Right ventricle myocardium inferior (tissue), 1 donor: ENCODE data around the gene PRSS8. TPM values are rescaled to one million over a fixed set of nuclear protein-coding genes. Genes with fewer than 3 reads are reported as not detected.

ENCODE experiments used
- ATAC-seq: fragments of 200-7000 bp; cut with Tn5 transposase; one replicate; pipeline ENCODE4 v1.9.1; 2020; ENCODE audit warnings: mild to moderate bottlenecking, moderate library complexity
- DNase-seq: peaks from one replicate; pipeline ENCODE4 v3.0.0; 2021; ENCODE audit errors: missing footprints
- intact Hi-C: fragments of 100-400 bp; cut with DNase I; formaldehyde crosslinking; loops from one replicate; pipeline ENCODE4 v1.11.0; 2022
- total RNA-seq: library from RNA; stranded (reverse); fragmentation: NEBNext Ultra II Directional; extraction: Animal tissue kit (Norgen Biotek cat#: 25700); gene quantifications from one replicate; pipeline ENCODE4 v1.2.1, GENCODE V29; 2021
- donor health status: DM: no; HTN: yes; CAD: no; lungs with severe emphysema.

Gene PRSS8
- total RNA-seq, 1 donor from 2014 or later: not detected

DNA sequence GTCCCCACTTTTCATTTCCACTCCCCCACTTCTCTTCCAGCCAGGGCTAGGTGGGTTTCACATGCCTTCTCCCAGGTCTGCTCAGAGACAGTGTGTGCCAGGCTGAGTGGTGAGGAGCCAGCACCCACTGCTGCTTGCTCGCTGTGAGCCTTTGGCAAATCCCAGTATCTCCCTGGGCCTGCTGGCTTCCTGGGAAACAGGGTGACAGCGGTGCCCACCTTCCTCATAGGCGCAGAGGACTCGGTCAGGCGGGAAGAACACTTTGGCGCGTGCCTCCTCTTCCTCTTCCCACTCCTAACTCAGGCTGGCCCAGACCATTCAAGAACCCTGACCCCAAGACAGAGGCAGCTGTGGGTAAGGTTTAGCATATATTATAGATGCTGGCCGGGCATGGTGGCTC, 46.3 kb downstream of the PRSS8 start:
- ATAC-seq (no peak), DNase-seq (peak; percentile 13)
- intact Hi-C loops: no loop called here

DNA sequence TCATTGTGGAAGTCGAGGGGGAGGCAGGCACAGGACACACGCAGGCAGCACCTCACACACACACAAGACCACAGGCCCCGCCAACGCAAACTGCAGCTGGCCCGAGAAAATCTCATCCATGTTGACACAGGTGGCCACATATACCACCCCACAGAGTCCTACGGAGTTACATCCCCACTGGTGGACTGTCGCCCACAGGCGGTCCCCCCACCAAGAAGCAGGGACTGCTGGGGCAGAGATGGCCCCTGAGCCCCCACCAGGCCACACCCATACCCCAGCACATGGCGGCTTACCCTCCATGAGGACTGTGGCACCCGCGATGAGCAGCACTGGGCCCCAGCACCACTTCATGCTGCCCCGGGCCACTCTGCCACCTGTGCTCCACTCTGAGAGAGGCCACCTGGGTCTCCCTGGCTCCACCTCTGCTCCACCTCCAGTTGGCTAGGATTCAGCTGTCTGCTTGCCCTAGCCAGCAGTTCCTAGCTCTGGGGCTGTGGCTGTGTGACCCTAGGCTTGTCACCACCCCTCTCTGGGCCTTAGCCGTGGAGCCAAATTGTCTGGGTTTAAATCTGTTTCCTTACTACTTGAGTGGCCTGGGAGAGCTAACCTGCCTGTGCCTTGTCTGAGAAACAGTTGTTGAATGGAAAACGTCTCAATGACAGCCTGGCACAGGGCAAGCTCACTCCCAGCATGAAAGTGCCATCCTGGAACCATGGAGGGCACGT, 46.9 kb downstream of the PRSS8 start, which contains the start of gene PRSS53:
PRSS53 (minus strand) TSS at position 485 of the 725 bp plus-strand sequence; CDS start at position 351, 134 bp downstream.
- ATAC-seq (no peak), DNase-seq (peak; percentile 8)
- intact Hi-C loops: no loop called here

DNA sequence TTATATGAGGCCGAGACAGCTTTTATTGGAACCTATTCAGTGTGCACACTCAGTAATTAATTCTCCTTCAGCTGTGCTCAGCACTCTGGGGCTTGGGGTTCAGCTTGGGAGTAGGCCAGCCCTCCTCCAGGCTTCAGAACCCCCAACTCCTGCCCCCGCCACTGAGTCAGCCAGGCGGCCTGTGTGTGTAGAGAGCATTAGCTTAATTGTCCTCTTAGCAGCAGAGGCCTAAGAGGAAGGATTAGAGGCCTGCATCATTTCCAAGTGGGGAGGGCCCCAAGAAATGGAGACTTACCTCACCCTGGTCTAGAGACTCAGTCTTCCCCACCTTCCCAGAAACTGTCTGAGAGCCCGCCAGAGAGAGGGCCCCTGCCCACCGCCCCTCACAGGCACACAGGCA, 47.6 kb downstream of the PRSS8 start:
- no peak for ATAC-seq
- intact Hi-C loops: no loop called here

DNA sequence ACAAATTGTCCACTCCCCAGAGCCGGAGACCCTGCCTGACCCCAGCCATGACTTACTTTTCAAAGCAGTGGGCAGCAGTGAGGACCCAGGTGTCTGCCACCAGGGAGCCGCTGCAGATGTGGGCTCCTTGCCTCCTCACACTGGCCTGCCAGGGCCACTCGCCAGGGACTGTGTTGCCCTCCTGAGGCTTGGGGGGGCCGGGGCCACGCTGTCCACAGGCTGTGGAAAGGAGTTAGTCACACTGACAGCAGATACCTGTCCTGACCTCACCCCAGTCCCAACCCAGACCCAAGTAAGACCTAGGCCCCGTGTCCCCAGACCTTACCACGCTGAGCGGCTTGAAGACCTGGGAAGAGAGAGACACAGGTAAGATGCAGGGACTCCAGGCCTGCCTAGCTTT, 48.0 kb downstream of the PRSS8 start:
- no peak for ATAC-seq
- intact Hi-C loops: no loop called here
- peak; percentile 20 for DNase-seq

More for the DNA sequence above, 47.6 kb downstream of the PRSS8 start:
- peak; percentile 41 for DNase-seq

DNA sequence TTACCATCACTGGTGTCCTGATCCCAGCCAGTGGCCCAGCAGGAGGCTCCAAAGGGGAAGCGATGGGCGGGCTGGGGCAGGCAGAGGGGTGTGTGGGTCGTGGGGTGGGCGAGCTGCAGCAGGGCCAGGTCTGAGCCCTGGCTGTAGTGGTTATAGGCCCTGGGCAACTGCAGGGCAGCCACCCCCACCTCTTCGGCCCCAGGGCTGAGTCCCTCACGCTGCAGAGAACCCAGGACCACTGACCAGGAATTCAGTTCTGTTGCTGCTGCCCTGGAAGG, 49.0 kb downstream of the PRSS8 start:
- DNase-seq: no peak

DNA sequence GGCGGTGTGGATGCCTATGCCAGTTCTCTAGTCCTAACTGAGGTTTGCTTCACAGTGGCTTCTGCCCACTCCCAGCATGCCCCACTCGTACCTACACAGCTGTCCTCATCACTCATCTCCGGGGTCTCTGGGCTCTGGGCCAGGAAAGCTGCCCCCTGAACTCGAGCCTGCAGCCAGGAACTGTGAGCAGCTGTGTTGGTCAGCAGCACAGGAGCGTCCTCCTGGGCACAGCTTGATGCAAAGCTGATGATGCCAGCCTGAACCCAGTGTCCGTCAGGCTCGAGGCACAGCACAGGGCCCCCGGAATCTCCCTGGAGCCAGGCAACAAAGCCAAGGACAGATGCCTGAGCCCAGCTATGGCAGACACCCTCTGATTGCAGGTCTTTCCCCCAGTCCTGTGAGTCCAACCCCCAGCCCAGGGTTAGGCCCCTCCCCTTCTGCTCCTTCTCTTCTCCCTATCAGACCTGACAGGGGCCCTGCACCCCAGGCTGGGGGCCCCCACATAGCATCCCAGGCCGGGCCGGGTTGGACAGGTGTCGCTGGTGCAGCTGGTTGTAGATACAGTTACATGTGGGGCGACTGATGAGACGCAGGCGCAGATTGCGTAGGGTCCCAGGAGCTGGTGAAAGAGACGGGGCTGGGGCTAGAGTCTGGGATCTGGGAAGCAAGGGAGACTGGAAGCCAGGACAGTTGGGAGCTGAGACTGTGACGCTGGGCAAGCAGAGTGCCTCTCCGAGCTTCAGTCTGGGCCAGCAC, 49.5 kb downstream of the PRSS8 start:
- intact Hi-C loops: no loop called here
- DNase-seq: peak; percentile 48
- no peak for ATAC-seq

More for the DNA sequence above, 49.0 kb downstream of the PRSS8 start:
- intact Hi-C loops: no loop called here
- no peak for ATAC-seq

DNA sequence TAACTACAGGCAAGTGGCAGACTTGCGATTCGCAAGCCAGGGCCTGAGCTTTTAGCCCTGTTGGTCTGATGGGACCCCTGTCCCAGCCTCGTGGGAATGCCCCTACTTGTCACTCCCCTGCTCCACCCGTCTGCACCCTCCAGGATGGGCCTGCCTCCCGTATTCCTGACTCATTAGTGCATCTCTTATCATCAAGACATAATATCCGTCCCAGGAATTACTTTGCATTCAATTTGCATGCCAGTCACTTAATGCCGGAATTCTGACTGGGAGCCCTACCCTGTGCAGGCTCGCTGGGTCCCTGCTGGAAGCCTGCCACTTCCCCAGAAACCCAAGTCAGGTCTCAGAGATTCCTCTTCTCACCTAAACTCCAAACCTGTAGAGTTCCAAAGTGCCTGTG, 50.1 kb downstream of the PRSS8 start:
- intact Hi-C loops: no loop called here
- DNase-seq (peak; percentile 26), ATAC-seq (no peak)

DNA sequence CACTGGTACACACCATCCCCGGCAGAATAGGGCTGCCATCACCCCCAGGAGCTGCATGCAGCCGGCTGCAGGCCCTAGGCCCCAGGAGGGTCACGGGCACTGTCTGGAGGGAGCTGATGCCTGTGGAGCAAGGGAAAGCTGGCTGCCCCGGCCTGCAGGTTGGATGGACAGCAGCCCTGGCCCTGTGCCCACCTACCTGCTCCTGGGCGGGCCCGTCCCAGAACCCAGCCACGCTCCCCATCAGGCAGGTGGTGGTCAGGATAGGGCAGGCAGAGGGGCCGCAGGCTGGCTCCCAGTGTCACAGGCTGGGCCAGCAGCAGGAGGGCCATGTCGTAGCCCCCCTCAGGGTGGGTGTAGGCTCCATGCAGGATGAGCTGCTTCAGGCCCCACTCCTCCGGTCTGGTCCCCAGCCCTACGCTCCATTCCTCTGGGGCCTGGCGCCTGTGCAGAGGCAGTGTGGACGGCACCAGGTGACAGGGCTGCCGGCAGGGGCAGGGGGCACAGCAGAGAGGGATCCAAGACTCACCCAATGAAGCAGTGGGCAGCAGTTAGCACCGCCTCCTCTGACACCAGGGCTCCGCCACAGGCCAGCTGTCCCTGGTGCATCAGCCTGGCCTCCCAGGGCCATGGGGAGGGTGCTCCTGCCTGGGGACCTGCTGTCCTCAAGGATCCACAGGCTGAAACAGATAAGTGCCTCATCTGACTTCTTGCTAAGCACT, 50.8 kb downstream of the PRSS8 start:
- ATAC-seq: no peak
- intact Hi-C loops: no loop called here

DNA sequence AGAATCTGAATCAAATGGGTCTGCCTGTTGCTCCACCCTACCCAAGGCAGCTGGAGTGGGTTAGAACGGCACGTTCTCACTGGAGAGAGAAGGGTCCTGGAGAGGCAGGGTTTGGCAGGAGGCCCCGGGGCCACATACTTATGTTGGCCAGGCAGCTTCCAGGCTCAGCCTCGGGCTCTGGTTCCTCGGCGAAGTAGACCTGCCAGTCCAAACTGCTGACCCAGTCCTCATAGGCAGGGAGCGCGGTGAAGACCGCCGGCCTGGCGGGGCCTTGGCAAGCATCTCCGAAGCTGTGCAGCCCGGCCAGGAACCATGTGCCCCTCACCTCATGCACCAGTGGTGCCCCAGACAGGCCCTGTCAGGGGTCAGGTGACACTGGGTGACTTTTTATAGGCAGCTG, 51.5 kb downstream of the PRSS8 start:
- intact Hi-C loops: no loop called here
- ATAC-seq (no peak), DNase-seq (peak; percentile 43)

More for the DNA sequence above, 50.8 kb downstream of the PRSS8 start:
- DNase-seq: peak; percentile 43

DNA sequence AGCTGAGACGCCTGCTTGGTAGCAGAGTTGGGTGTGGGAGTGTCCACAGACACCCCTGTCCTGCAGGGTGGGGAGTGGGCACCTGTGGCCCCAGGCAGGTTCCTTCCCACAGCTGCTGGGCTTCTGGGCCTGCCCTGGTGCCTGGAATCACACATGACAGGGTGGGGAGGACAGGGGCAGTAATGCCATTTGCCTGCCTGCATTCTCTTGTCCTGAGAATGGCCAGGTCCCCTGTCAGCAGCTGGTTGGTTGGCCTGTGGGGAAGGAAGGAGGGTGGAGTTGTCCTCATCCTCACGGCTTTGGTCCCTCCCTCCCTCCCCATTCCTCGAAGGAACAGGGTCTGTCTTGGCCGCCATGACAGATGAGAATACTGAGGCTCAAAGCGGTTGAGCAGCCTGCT, 52.0 kb downstream of the PRSS8 start:
- DNase-seq (no peak), ATAC-seq (no peak)
- intact Hi-C loops: no loop called here

DNA sequence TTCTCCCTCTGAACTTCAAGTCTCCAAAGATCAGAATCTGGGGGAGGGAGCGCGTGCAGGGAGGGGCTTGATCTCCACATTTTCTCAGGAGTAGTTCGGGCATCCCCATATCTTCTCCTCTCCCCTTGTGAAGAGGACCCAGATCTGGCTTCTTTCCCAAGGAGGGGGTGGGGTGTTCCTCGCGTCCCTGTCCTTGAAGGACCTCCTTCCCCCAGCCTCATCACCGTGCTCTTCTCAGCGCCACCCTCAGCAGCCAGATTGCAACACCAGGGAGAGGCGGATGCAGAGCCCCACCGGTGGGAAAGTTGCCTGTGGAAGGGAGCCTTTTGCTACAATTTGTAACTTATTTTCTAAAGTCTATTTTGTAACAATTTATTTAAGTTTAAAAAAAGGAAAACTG, 52.4 kb downstream of the PRSS8 start:
- intact Hi-C loops: no loop called here
- DNase-seq: no peak
- ATAC-seq: no peak

DNA sequence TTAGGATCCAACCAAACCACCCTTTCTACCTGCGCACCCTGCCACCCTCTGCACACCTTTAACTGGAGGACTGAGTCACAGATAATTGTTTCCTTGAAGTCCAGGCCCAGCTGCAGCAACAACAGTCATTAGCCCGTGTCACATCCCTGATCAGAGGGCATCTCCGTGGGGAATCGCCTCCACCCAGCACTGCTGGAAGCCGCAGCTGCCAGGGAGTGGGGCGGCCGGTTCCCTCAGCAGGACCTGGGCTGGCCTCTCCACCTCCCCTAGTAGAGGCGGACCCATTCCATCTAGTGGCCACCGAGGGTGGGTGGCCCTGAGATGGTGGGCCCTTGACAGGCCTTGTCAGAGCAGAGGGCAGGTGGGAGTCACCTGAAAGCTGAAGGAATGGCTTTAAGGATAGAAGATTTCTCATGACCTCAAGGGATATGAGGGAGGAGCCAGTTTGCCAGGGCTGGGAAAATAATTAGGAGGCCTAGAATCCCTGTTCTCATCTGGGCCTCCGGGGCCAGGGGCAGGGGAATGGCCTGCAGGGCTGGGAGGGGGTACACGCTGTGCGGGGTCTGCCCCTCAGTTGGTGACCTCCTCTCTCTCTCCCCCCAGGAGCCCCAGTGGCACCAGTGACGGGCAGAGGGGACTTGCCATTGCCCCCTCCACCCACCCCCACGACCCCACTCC, 53.0 kb downstream of the PRSS8 start:
- no peak for DNase-seq
- ATAC-seq: no peak
- intact Hi-C loops: no loop called here

Other genes with a start within 250 kb of the PRSS8 start
- 32.2 TPM for gene BCL7C, start 241.7 kb downstream of the PRSS8 start, total RNA-seq
- 8.7 TPM for gene CTF1, start 239.1 kb downstream of the PRSS8 start, total RNA-seq
- gene FBXL19, start 212.2 kb downstream of the PRSS8 start, total RNA-seq: 6.3 TPM
- 11.4 TPM for gene ORAI3, start 186.7 kb downstream of the PRSS8 start, total RNA-seq
- gene SETD1A, start 178.0 kb downstream of the PRSS8 start, total RNA-seq: 9.4 TPM
- 7.0 TPM for gene HSD3B7, start 150.5 kb downstream of the PRSS8 start, total RNA-seq
- 0.41 TPM for gene STX1B, start 125.1 kb downstream of the PRSS8 start, total RNA-seq
- gene STX4, start 102.2 kb downstream of the PRSS8 start, total RNA-seq: 42.3 TPM
- 5.3 TPM for gene ZNF668, start 61.5 kb downstream of the PRSS8 start, total RNA-seq
- gene ZNF646, start 61.3 kb downstream of the PRSS8 start, total RNA-seq: 9.9 TPM
- 0.62 TPM for gene PRSS53, start 46.8 kb downstream of the PRSS8 start, total RNA-seq
- gene VKORC1, start 40.9 kb downstream of the PRSS8 start, total RNA-seq: 41.1 TPM
- gene BCKDK, start 27.3 kb downstream of the PRSS8 start, total RNA-seq: 79.7 TPM
- gene KAT8, start 18.1 kb downstream of the PRSS8 start, total RNA-seq: 67.4 TPM
- gene PRSS36, start 14.3 kb upstream of the PRSS8 start, total RNA-seq: 3.0 TPM
- gene FUS, start 44.4 kb upstream of the PRSS8 start, total RNA-seq: 86.8 TPM
- gene PYCARD, start 67.0 kb upstream of the PRSS8 start, total RNA-seq: 9.1 TPM
- 2.1 TPM for gene TRIM72, start 78.4 kb upstream of the PRSS8 start, total RNA-seq
- gene PYDC1, start 81.4 kb upstream of the PRSS8 start, total RNA-seq: not detected
- 10.4 TPM for gene ITGAM, start 124.2 kb upstream of the PRSS8 start, total RNA-seq
- gene ITGAX, start 219.4 kb upstream of the PRSS8 start, total RNA-seq: 2.2 TPM